Measurements from ENCODE around the gene SCAMP1. TPM values are rescaled to one million over a fixed set of nuclear protein-coding genes. Genes with fewer than 3 reads are reported as not detected.

SCAMP1 gene
- total RNA-seq, 2 donors from 2014 or later = 21.0 to 39.3 TPM

GRCh38 chr5:78508186-78508765, 147.9 kb downstream of the SCAMP1 start:
- TF ChIP-seq CTCF (IDR thresholded peaks at IDR 0.05) = no peak
- no peaks in the 10 kb centered on the region for H3K36me3 ChIP-seq
- H3K27ac ChIP-seq = peak overlapping the region; percentile 27 to 67
- peak overlapping the region; percentile 38 to 48 for H3K4me3 ChIP-seq
- H3K4me1 ChIP-seq = peaks cover 0 to 73% of the 10 kb centered on the region in 2 donors
- H3K27me3 ChIP-seq = no peaks in the 10 kb centered on the region
- H3K9me3 ChIP-seq = no peaks in the 10 kb centered on the region
- no peak for DNase-seq (ENCODE audit: low spot score)

- Histone ChIP-seq H3K27me3 (no peaks in the 10 kb centered on the region), H3K36me3 (no peaks in the 10 kb centered on the region), H3K4me3 (peak overlapping the region; percentile 38 to 48), H3K9me3 (no peaks in the 10 kb centered on the region), H3K4me1 (peaks cover 0 to 67% of the 10 kb centered on the region in 2 donors), H3K27ac (peak overlapping the region; percentile 67 to 71)
- no peak for DNase-seq (ENCODE audit: low spot score)
- TF ChIP-seq CTCF (IDR thresholded peaks at IDR 0.05) = no peak
Observed at GRCh38 chr5:78509145-78509865, 148.9 kb downstream of the SCAMP1 start.

- Histone ChIP-seq H3K9me3 (no peaks in the 10 kb centered on the region), H3K27ac (peak overlapping the region; percentile 67 to 71), H3K36me3 (no peaks in the 10 kb centered on the region), H3K4me3 (peak overlapping the region; percentile 38 to 48), H3K4me1 (peaks cover 0 to 59% of the 10 kb centered on the region in 2 donors), H3K27me3 (no peaks in the 10 kb centered on the region)
- peak; percentile 74 for DNase-seq (ENCODE audit: low spot score)
- TF ChIP-seq CTCF (IDR thresholded peaks at IDR 0.05) = peak in 1 of 2 donors; percentile 50
Observed at GRCh38 chr5:78509884-78510769, 149.7 kb downstream of the SCAMP1 start.

- no peak overlapping the region for H3K4me3 ChIP-seq
- no peaks in the 10 kb centered on the region for H3K36me3 ChIP-seq
- no peak for TF ChIP-seq CTCF (IDR thresholded peaks at IDR 0.05)
- H3K27me3 ChIP-seq = no peaks in the 10 kb centered on the region
- H3K27ac ChIP-seq = peak overlapping the region; percentile 67 to 71
- DNase-seq (ENCODE audit: low spot score) = no peak
- no peaks in the 10 kb centered on the region for H3K9me3 ChIP-seq
- peaks cover 0 to 47% of the 10 kb centered on the region in 2 donors for H3K4me1 ChIP-seq
Observed at GRCh38 chr5:78511121-78511906, 150.9 kb downstream of the SCAMP1 start.

GRCh38 chr5:78512435-78512834, 152.0 kb downstream of the SCAMP1 start:
- no peaks in the 10 kb centered on the region for H3K27me3 ChIP-seq
- H3K9me3 ChIP-seq = no peaks in the 10 kb centered on the region
- peaks cover 0 to 42% of the 10 kb centered on the region in 2 donors for H3K4me1 ChIP-seq
- H3K4me3 ChIP-seq = no peak overlapping the region
- no peak overlapping the region for H3K27ac ChIP-seq
- no peaks in the 10 kb centered on the region for H3K36me3 ChIP-seq
- TF ChIP-seq CTCF (IDR thresholded peaks at IDR 0.05) = no peak
- DNase-seq (ENCODE audit: low spot score) = no peak

All from right atrium auricular region (tissue), 2 donors.